ENCODE results near the gene ACTR3. TPM values are rescaled to one million over a fixed set of nuclear protein-coding genes. Genes with fewer than 3 reads are reported as not detected.

ACTR3 gene
- total and polyA plus RNA-seq, 11 donors: 15.3 to 238 (median 115) TPM

DNA sequence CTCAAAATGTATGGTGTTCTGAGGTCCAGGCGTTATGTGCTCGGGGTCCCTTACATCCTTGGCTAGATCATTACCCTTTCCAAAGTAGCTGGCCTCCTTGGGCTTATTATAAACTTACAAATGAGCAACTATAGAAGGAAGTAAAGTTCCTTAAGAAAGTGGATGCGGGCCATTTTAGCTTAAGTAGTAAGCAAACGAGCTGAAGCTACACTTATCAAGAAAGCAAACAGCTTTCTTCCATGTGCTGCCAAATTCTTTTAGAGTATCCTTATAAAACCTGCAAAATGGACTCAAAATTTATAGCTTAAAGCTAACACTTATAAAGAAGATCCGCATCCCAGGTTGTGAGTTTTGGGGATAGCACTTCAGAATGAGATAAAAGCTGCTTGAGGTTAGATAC, 75.3 kb downstream of the ACTR3 start:
- no peak for DNase-seq
- Histone ChIP-seq H3K4me1 (peaks cover 0 to 20% (median 6%) of the 10 kb centered on the region in 12 donors), H3K36me3 (peaks cover 0 to 42% (median 8%) of the 10 kb centered on the region in 9 donors), H3K4me3 (no peak overlapping the region), H3K9me3 (no peaks in the 10 kb centered on the region), H3K27me3 (no peaks in the 10 kb centered on the region), H3K27ac (no peak overlapping the region)
- intact Hi-C loops (cut with DNase I): no loop called here
- TF ChIP-seq, protein P1, sequence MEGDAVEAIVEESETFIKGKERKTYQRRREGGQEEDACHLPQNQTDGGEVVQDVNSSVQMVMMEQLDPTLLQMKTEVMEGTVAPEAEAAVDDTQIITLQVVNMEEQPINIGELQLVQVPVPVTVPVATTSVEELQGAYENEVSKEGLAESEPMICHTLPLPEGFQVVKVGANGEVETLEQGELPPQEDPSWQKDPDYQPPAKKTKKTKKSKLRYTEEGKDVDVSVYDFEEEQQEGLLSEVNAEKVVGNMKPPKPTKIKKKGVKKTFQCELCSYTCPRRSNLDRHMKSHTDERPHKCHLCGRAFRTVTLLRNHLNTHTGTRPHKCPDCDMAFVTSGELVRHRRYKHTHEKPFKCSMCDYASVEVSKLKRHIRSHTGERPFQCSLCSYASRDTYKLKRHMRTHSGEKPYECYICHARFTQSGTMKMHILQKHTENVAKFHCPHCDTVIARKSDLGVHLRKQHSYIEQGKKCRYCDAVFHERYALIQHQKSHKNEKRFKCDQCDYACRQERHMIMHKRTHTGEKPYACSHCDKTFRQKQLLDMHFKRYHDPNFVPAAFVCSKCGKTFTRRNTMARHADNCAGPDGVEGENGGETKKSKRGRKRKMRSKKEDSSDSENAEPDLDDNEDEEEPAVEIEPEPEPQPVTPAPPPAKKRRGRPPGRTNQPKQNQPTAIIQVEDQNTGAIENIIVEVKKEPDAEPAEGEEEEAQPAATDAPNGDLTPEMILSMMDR (IDR thresholded peaks at IDR 0.05): no peak
- TF ChIP-seq POLR2A (IDR thresholded peaks at IDR 0.05): no peak
- no peak for ATAC-seq
- WGBS, 4 donors: 85 to 91% (median 90%) methylated on average over 5 of the region's 5 CpGs

DNA sequence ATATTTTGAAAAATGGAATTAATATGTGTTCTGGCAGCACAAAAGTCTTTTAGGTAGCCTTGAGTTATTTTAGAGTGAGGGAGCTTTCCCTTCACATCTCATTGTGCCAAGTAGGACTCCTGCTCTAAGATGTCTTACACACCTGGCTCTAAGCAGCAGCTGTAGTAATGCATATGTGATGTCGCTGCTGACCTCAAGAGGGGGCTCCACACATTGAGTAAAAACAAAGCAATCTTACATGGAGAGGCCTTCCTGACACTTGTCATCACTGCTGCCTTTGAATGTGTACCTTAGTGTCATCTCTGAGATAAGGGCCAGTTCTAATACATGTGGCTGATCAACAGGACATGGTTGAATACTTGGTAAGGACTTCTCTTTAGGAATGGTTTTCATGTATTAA, 75.8 kb downstream of the ACTR3 start:
- H3K36me3 ChIP-seq: peaks cover 0 to 42% (median 4%) of the 10 kb centered on the region in 9 donors
- H3K27me3 ChIP-seq: no peaks in the 10 kb centered on the region
- H3K4me3 ChIP-seq: no peak overlapping the region
- TF ChIP-seq, protein P1 (IDR thresholded peaks at IDR 0.05): peak in 10 of 12 donors; percentile 12 to 50 (median 28)
- no peak for TF ChIP-seq POLR2A (IDR thresholded peaks at IDR 0.05)
- WGBS, 4 donors: 20 to 54% (median 30%) methylated on average over 1 of the region's 1 CpG
- H3K9me3 ChIP-seq: no peaks in the 10 kb centered on the region
- no peak overlapping the region for H3K27ac ChIP-seq
- peaks cover 0 to 20% (median 6%) of the 10 kb centered on the region in 12 donors for H3K4me1 ChIP-seq
- intact Hi-C loops (cut with DNase I): no loop called here
- DNase-seq (no peak), ATAC-seq (peak in 3 of 4 donors; percentile 47 to 53 (median 48))

DNA sequence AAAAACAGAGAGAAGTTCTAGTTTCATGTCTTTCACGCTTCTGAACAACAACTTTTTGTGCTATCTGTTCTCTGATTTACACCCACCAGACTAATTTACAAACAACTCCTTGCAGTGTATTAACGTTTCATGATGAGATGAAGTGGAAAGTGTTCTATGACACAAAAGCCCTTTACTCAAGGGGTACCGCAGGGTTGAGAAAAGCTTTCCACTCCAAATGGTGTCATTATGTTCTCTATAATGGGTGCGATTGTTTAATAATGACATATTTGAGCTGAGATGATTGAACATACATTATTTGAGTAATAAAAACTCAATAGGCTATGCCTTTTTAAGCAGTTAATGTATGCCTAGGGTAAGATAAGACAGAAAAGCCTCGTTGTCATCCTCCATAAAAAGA, 76.3 kb downstream of the ACTR3 start:
- H3K36me3 ChIP-seq: peaks cover 0 to 40% (median 0%) of the 10 kb centered on the region in 9 donors
- intact Hi-C loops (cut with DNase I): no loop called here
- 79 to 85% (median 81%) methylated on average over 5 of the region's 5 CpGs for WGBS, 4 donors
- H3K4me3 ChIP-seq: no peak overlapping the region
- H3K27me3 ChIP-seq: no peaks in the 10 kb centered on the region
- H3K9me3 ChIP-seq: no peaks in the 10 kb centered on the region
- no peak overlapping the region for H3K27ac ChIP-seq
- peaks cover 0 to 20% (median 6%) of the 10 kb centered on the region in 12 donors for H3K4me1 ChIP-seq
- TF ChIP-seq POLR2A (IDR thresholded peaks at IDR 0.05): no peak
- TF ChIP-seq, protein P1 (IDR thresholded peaks at IDR 0.05): no peak
- DNase-seq (no peak), ATAC-seq (no peak)

DNA sequence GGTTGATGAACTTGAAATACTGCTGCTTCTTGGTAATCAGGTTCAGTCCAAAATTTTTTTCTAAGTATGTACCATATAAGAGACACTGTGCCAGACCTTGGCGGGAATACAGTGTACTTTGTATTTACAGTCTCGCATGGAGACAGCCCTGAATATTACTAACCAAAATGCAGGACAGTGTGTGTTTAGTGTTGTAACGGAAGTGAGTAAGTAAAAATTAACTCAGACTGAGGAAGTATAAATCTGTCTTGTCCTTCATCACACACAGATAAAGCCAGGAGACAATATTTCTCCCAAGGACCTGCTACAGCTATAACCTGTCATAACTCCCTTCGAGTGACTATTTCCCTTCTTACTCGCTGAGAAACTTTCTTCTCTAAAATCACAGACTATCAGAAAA, 76.9 kb downstream of the ACTR3 start:
- Histone ChIP-seq H3K36me3 (peaks cover 0 to 42% (median 0%) of the 10 kb centered on the region in 9 donors), H3K4me3 (no peak overlapping the region), H3K27me3 (no peaks in the 10 kb centered on the region), H3K9me3 (no peaks in the 10 kb centered on the region), H3K4me1 (peaks cover 0 to 20% (median 6%) of the 10 kb centered on the region in 12 donors), H3K27ac (no peak overlapping the region)
- TF ChIP-seq, protein P1 (IDR thresholded peaks at IDR 0.05): no peak
- TF ChIP-seq POLR2A (IDR thresholded peaks at IDR 0.05): no peak
- no peak for DNase-seq
- intact Hi-C loops (cut with DNase I): no loop called here
- 36 to 57% (median 43%) methylated on average over 5 of the region's 5 CpGs for WGBS, 4 donors
- ATAC-seq: peak in 3 of 4 donors; percentile 40 to 68 (median 57)

Data from heart left ventricle (tissue), 16 donors.